Smooth muscle cell (in vitro differentiated cells): ENCODE measurements around the gene DLGAP1. TPM values are rescaled to one million over a fixed set of nuclear protein-coding genes. Genes with fewer than 3 reads are reported as not detected.
A peak's percentile ranks its signal among the peaks of the same experiment; 100 is the strongest.

Experiments
- DNase-seq: peaks from one replicate; lab custom pipeline; 2025; ENCODE audit not compliant: unreplicated experiment; lab: John Stamatoyannopoulos, UW
- H2AFZ ChIP-seq: fragments of 200-600 bp; sonication (generic); 2 replicates; pipeline ENCODE4 v1.6.0; 2016; ENCODE audit warnings: antibody characterized with exemption, low read depth, mild to moderate bottlenecking
- H3F3A ChIP-seq: fragments of 200-600 bp; sonication (generic); 2 replicates; pipeline ENCODE4 v1.6.0; 2017; ENCODE audit warnings: antibody characterized with exemption, low read depth
- H3K27ac ChIP-seq: fragments of 200-600 bp; sonication (generic); 2 replicates; pipeline ENCODE4 v1.5.1; 2016; ENCODE audit warnings: low read depth, mild to moderate bottlenecking
- H3K27me3 ChIP-seq: fragments of 200-600 bp; sonication (generic); 2 replicates; pipeline ENCODE4 v1.6.1; 2016; ENCODE audit warnings: low read depth, mild to moderate bottlenecking
- H3K36me3 ChIP-seq: fragments of 200-600 bp; sonication (generic); 2 replicates; pipeline ENCODE4 v1.5.1; 2016; ENCODE audit warnings: low read depth
- H3K4me1 ChIP-seq: fragments of 200-600 bp; sonication (generic); 2 replicates; pipeline ENCODE4 v1.5.1; 2016; ENCODE audit warnings: low read depth
- H3K4me2 ChIP-seq: fragments of 200-600 bp; sonication (generic); 2 replicates; pipeline ENCODE4 v1.6.0; 2016; ENCODE audit warnings: mild to moderate bottlenecking
- H3K4me3 ChIP-seq: fragments of 200-600 bp; sonication (generic); 2 replicates; pipeline ENCODE4 v1.5.1; 2016; ENCODE audit warnings: mild to moderate bottlenecking
- H3K79me2 ChIP-seq: fragments of 200-600 bp; sonication (generic); 2 replicates; pipeline ENCODE4 v1.6.0; 2016; ENCODE audit warnings: low read depth, mild to moderate bottlenecking
- H3K9ac ChIP-seq: fragments of 200-600 bp; sonication (generic); 2 replicates; pipeline ENCODE4 v1.6.0; 2016; ENCODE audit warnings: low read depth
- H3K9me3 ChIP-seq: fragments of 200-600 bp; sonication (generic); replicated peaks from 2 replicates; pipeline ENCODE4 v1.5.1; 2016; ENCODE audit warnings: low read depth
- H4K20me1 ChIP-seq: fragments of 200-600 bp; sonication (generic); 2 replicates; pipeline ENCODE4 v1.6.0; 2016; ENCODE audit warnings: low read depth
- CTCF ChIP-seq: fragments of 200-600 bp; sonication (generic); IDR thresholded peaks from 2 replicates; pipeline ENCODE4 v1.5.1; 2017; ENCODE audit warnings: borderline replicate concordance, mild to moderate bottlenecking, antibody characterized with exemption; ENCODE audit not compliant: insufficient read depth, poor library complexity, severe bottlenecking
- WGBS: methylation state at CpG from one replicate; pipeline ENCODE4 v1.1.7; 2016; ENCODE audit warnings: low lambda C conversion rate; 5-methylcytosine and 5-hydroxymethylcytosine counted together
- microRNA-seq: library from miRNA; unstranded; fragments of <30 nt; microRNA quantifications from one replicate; pipeline ENCODE4, GENCODE V29; 2016; ENCODE audit warnings: borderline number of aligned reads
- polyA plus RNA-seq: library from polyadenylated mRNA; unstranded; fragments of >200 nt; fragmentation: Nextera tagmentation; extraction: Ambion mirVana; gene quantifications from 2 replicates; pipeline ENCODE4 v1.2.1, GENCODE V29; 2016
- small RNA-seq: library from RNA; depleted of rRNA; stranded (forward); fragments of <200 nt; gene quantifications from one replicate; pipeline ENCODE3, GENCODE V24; 2014
- total RNA-seq: library from RNA; depleted of rRNA; stranded (reverse); fragments of >200 nt; gene quantifications from 2 replicates; pipeline ENCODE4 v1.2.3, GENCODE V29; 2014

Gene DLGAP1
- total and polyA plus RNA-seq, 2 experiments from 2014 or later: 2.6 to 11.3 TPM

DNA sequence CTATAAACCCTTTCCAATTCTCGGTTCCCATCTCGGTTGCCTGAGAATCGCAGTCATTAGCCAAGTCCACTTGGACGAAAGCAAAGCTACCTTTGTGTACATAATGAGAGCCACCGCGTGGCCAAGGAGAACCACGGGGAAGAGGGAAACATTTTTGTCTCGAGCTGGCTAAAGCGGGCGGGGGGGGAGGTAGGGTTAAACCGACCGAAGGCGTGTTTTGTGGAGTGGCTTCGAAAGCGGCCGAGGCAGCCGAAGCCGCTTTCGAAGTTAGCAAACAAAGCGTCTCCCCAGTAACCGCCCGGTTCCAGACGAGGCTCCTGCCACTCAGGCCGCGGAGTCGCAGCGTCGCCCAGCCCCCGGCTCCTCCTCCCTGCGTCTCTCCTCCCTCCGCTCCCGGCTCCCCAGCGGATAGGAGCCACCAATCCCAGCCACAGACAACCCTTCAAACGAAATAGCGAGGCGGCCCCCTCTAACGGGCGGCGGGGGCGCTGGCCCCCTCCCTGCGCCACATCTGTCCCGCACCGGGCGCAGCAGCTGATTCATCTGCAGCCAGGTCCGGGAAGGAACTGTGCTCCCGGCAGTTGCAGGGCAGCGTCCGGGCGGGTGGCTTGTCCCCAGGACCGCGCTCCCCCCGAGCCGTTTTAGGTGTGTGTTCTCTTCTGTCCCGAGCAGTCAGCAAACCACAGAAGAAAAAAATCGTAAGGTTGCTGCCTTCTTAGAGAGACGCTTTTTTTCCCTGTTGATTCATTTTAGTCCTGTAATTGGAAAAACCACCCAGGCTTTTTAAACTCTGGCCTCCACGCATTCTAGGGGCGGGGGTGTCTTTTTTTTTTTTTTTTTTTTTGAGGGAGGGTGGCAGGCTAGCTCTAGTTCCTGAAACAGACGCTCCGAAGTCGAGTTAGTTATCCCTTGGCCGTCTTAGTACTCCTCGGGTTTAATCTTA, 1006.9 kb downstream of the DLGAP1 start:
- TF ChIP-seq CTCF: no peak
- H3K4me2 ChIP-seq: peak overlapping the region; percentile 92
- H3K27ac ChIP-seq: peak overlapping the region; percentile 99
- H3K36me3 ChIP-seq: no peaks in the 10 kb centered on the region
- no peaks in the 10 kb centered on the region for H3K27me3 ChIP-seq
- DNase-seq: peak; percentile 83
- WGBS: under 1% methylated on average over 63 of the region's 63 CpGs
- H3K9ac ChIP-seq: peak overlapping the region; percentile 99
- H2AFZ ChIP-seq: peak overlapping the region; percentile 73
- peak overlapping the region; percentile 95 for H3K4me3 ChIP-seq
- peaks cover 31% of the 10 kb centered on the region for H3K79me2 ChIP-seq
- H3K9me3 ChIP-seq: no peaks in the 10 kb centered on the region
- H4K20me1 ChIP-seq: peaks cover 12% of the 10 kb centered on the region
- H3F3A ChIP-seq: peaks cover 9% of the 10 kb centered on the region
- H3K4me1 ChIP-seq: peaks cover 20% of the 10 kb centered on the region

DNA sequence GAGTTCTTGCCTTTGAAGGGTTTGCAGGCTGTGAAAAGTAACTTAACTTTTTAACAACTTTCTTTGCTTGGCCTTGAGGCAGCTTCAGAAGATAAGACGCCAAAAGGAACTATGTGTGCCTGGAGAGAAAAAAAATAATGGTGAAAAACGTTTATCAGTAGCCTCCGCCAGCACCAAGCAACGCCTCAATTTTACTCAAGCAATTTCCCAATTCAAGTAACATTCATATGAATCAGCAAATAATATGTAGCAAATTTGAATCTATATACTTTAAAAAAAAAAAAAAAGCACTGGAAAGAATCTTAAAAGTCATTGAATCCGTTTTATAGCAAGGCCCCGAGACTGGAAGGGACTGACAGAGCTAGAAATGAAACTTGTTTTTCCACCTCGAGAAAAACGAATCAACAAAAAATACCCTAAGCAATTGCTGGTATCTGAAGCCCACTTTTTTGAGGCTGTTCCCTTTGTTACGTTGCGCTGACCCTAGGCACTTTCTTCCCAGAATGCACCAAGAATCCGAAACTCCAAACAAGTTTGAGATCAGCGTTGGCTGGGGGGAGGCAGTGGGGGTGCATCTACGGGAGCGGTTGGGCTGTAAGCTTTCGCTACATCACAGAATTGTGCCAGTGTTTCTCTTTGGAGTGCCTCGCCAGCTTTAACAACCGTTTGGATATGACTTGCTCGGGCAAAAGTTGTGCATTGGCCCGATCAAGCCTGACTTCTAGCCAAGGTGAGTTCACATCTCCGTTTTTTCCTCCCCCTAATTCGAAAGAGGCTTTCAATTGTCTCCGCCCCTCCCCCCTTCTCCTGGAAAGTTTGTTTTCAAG, 1007.8 kb downstream of the DLGAP1 start:
- no peaks in the 10 kb centered on the region for H3K9me3 ChIP-seq
- H4K20me1 ChIP-seq: peaks cover 3% of the 10 kb centered on the region
- peak overlapping the region; percentile 99 for H3K9ac ChIP-seq
- DNase-seq: peak; percentile 58
- peak overlapping the region; percentile 73 for H2AFZ ChIP-seq
- peak overlapping the region; percentile 95 for H3K4me3 ChIP-seq
- H3K4me1 ChIP-seq: peaks cover 20% of the 10 kb centered on the region
- peaks cover under 1% of the 10 kb centered on the region for H3F3A ChIP-seq
- 3% methylated on average over 22 of the region's 22 CpGs for WGBS
- no peak for TF ChIP-seq CTCF
- no peaks in the 10 kb centered on the region for H3K36me3 ChIP-seq
- H3K27me3 ChIP-seq: no peaks in the 10 kb centered on the region
- H3K79me2 ChIP-seq: peaks cover 23% of the 10 kb centered on the region
- H3K4me2 ChIP-seq: peak overlapping the region; percentile 92
- H3K27ac ChIP-seq: peak overlapping the region; percentile 99

Small RNA genes lying within 50 kb of the gene (microRNA-seq; reads per million reads assigned to microRNA genes)
- not detected for gene MIR6718

Small RNA genes lying within 50 kb of the gene (small RNA-seq; reads per million reads assigned to genes)
- gene AP005208.1 (not detected), gene AP005403.1 (0.26 reads per million, percentile 2 among the genes with 10 or more reads in this experiment), gene MIR6718 (not detected), gene RN7SL39P (not detected), gene RNU6-831P (not detected)
